ENCODE measurements around the gene GOLPH3. TPM values are rescaled to one million over a fixed set of nuclear protein-coding genes. Genes with fewer than 3 reads are reported as not detected.
A peak's percentile ranks its signal among the peaks of the same experiment; 100 is the strongest.

GOLPH3 gene
- total RNA-seq (2021; fragmentation: NEBNext Ultra II Directional; extraction: Animal tissue kit (Norgen Biotek cat#: 25700)) (86.1 and 93.6 TPM in 2 replicates), polyA plus RNA-seq (2011; rRNA removed) (36.6 and 53.7 TPM in 2 replicates), polyA minus RNA-seq (2011; rRNA and poly(A)+ RNA removed) (62.0 and 65.6 TPM in 2 replicates)
- polyA plus RNA-seq (2011; cell fraction: cytosol; rRNA removed): 50.1 TPM
- 21.6 TPM for polyA plus RNA-seq (2011; cell fraction: nucleus; rRNA removed)
- 42.0 to 69.0 TPM (median 48.7 TPM) in 4 replicates for polyA plus RNA-seq (2012, experiment 1 of 2)
- 28.1 TPM for polyA plus RNA-seq (2012, experiment 2 of 2)
- 54.9 TPM for polyA plus RNA-seq (2013, experiment 1 of 2)
- 55.5 TPM for polyA plus RNA-seq (2013, experiment 2 of 2)
- 46.9 TPM for polyA minus RNA-seq (2011; cell fraction: cytosol; rRNA and poly(A)+ RNA removed)
- 46.1 TPM for polyA minus RNA-seq (2011; cell fraction: nucleus; rRNA and poly(A)+ RNA removed)
- long read RNA-seq, experiment 1, transcript GOLPH3-201 (4 exons, 2,721 nt): major isoform, 60 of 119 reads
- long read RNA-seq, experiment 1, partial matches to known transcripts: 17 of 119 reads
- long read RNA-seq, experiment 1, other reads (novel, unspliced or antisense): 41 of 119 reads
- long read RNA-seq, experiment 2, partial matches to known transcripts: 1 of 61 reads
- long read RNA-seq, experiment 2, other reads (novel, unspliced or antisense): 56 of 61 reads

DNA sequence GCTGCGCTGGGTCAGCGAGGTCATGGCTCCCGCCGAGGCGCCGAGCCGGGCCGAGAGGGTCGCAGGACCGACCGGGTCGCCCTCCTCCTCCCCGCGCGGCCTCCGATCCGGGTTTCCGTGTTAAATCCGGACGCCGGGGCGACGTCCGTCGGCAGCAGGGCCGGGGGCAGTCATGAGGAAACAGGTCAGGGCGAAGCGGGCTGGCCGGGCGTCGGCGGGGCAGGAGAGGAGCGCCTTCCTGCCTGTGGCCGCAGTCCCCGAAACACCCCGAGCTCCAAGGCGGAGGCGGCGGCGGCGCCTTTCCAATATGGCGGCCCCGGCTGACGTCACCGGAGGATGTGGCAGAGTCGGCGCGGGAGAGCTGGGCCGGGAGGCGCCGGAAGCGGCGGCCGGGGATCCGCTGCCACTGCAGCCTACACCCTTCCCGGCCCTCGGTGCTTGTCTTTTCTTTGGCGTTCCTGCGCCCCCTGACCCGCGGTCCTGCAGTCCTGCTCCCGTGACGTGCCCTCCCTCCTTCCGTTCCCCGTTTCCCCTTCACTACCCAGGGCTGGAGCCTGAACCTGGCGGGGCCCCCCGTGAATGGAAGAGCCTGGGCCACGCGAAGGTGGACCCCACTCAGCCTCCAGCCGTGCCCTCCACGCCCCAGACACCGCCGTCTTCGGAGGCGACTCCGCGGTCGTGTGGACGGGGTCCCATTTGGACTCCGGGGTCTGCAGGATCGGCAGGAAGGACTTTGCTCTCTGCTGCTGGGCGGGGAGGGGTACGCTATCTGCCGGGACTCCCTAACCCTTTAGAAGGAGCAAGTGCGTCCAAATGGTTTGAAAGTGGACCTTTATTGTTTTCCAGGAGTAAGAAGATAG lies at the start of gene GOLPH3:
Gene GOLPH3 (minus strand): TSS at position 309 of the 860 bp plus-strand sequence. CDS start 285 bp downstream, at position 24.
- Histone ChIP-seq H3K14ac (ENCODE audit: insufficient read length) (no peak within 1 kb of the TSS), H3K23ac (ENCODE audit: insufficient read length) (no peak within 1 kb of the TSS), H2AK5ac (ENCODE audit: low read depth, low read length) (no peak within 1 kb of the TSS), H2BK15ac (ENCODE audit: low read length) (peak within 1 kb of the TSS; percentile 21; the same call in 1 of the 2 replicates), H3K27ac (ENCODE audit: low read depth, low read length) (peak within 1 kb of the TSS; percentile 99), H3K79me2 (ENCODE audit: control insufficient read depth in 1 of 2, insufficient read depth in 2 of 2, low read length in 2 of 2) (peaks cover 11 to 42% of the 10 kb centered on the region in 2 experiments), H3K56ac (replicated peaks; ENCODE audit: insufficient read length, low read depth, low read length) (peak within 1 kb of the TSS; percentile 97), H2BK12ac (ENCODE audit: low read depth, low read length) (0 out of 2 replicates have a peak within 1 kb of the TSS, but pooled peaks have one; percentile 60), H3K36me3 (ENCODE audit: control insufficient read depth in 2 of 4, insufficient read depth in 4 of 4, low read length in 3 of 4) (peaks cover 2 to 24% (median 6%) of the 10 kb centered on the region in 4 experiments; a peak in 4 of 8 replicates), H3K4ac (replicated peaks; ENCODE audit: insufficient read length, low read depth, low read length) (peak within 1 kb of the TSS; percentile 98), H4K91ac (replicated peaks; ENCODE audit: insufficient read length, low read length) (peak within 1 kb of the TSS; percentile 100), H3K9me3 (ENCODE audit: insufficient read depth in 2 of 2, low read depth in 1 of 2, low read length in 1 of 2) (no peaks in the 10 kb centered on the region), H4K20me1 (replicated peaks in 1 of 2; ENCODE audit: control insufficient read depth in 1 of 2, insufficient read depth in 2 of 2, low read length in 2 of 2) (no peaks in the 10 kb centered on the region), H2AFZ (ENCODE audit: low read length) (peak within 1 kb of the TSS; percentile 24; the same call in 1 of the 2 replicates), H4K5ac (ENCODE audit: insufficient read length, low read depth, low read length) (peak within 1 kb of the TSS; percentile 99), H4K8ac (ENCODE audit: extremely low read depth, insufficient read depth, low read length) (peak within 1 kb of the TSS; percentile 99), H3K79me1 (ENCODE audit: low read depth, low read length) (no peaks in the 10 kb centered on the region; the same call in 1 of the 2 replicates), H2BK120ac (replicated peaks; ENCODE audit: low read depth, low read length) (peak within 1 kb of the TSS; percentile 43), H3K4me2 (ENCODE audit: insufficient read depth in 1 of 2, low read depth in 2 of 2, low read length in 2 of 2) (peak within 1 kb of the TSS; percentile 70 to 89), H3K27me3 (replicated peaks in 1 of 4; ENCODE audit: control insufficient read depth in 3 of 4, extremely low read depth in 1 of 4, insufficient read depth in 3 of 4, low read length in 3 of 4) (no peaks in the 10 kb centered on the region), H3K23me2 (ENCODE audit: low read depth, low read length) (peaks cover 5% of the 10 kb centered on the region; the same call in 1 of the 2 replicates), H3K18ac (ENCODE audit: extremely low read depth, low read length) (peak within 1 kb of the TSS; percentile 99), H2BK20ac (ENCODE audit: low read length) (no peak within 1 kb of the TSS), H3K4me3 (ENCODE audit: extremely low read depth in 1 of 4, insufficient read depth in 2 of 4, low read depth in 3 of 4, low read length in 4 of 4) (peak within 1 kb of the TSS; percentile 83 to 88 (median 84)), H3K4me1 (replicated peaks in 1 of 4; ENCODE audit: control insufficient read depth in 3 of 4, insufficient read depth in 4 of 4, low read length in 3 of 4) (no peaks in the 10 kb centered on the region), H3K9ac (replicated peaks in 1 of 4; ENCODE audit: extremely low read depth in 1 of 4, low read depth in 3 of 4, low read length in 3 of 4) (peak within 1 kb of the TSS; percentile 92 to 100 (median 98)), H2BK5ac (ENCODE audit: low read depth, low read length) (peak within 1 kb of the TSS; percentile 98)
- FAIRE-seq: no peak
- POLR2A ChIA-PET (ENCODE audit: partially characterized antibody): interaction anchor here (0.5 to 2.7 kb wide), 15 partner anchors 9 to 262 kb away, joined by 3 to 15 read pairs (median 3); no protein-coding TSS in a partner anchor
- CTCF ChIA-PET (ENCODE audit: partially characterized antibody): interaction anchor here (1.5 kb wide), 1 partner anchor 9 kb away, joined by 3 read pairs; no protein-coding TSS in a partner anchor
- 2% methylated on average over 54 of the region's 85 CpGs; no CpG with 5 or more reads in 1 of the 2 experiments for WGBS, 2 experiments (ENCODE audit: extremely low coverage in 1 of 2, insufficient coverage in 1 of 2, insufficient read length in 1 of 2, insufficient replicate concordance in 2 of 2, low coverage in 1 of 2, low lambda C conversion rate in 2 of 2, missing lambda C conversion rate in 1 of 2)
- DNase-seq (ENCODE audit: low read depth in 1 of 2, low spot score in 2 of 2): peak; percentile 62 to 97
- TF ChIP-seq JUN (IDR thresholded peaks at IDR 0.05; ENCODE audit: low read depth, low read length) (no peak), YY1 (IDR thresholded peaks at IDR 0.05; ENCODE audit: low read depth, low read length) (peak; percentile 98), SP2 (IDR thresholded peaks at IDR 0.05; ENCODE audit: low read length) (no peak), ZNF274 (IDR thresholded peaks at IDR 0.05; ENCODE audit: borderline replicate concordance, extremely low read depth, low read length) (no peak), JUND (IDR thresholded peaks at IDR 0.05; ENCODE audit: low read length) (peak; percentile 83), RXRA (IDR thresholded peaks at IDR 0.05; ENCODE audit: insufficient read depth, low read depth, low read length) (no peak), TBP (IDR thresholded peaks at IDR 0.05; ENCODE audit: low read depth, low read length) (peak; percentile 84), KDM1A (IDR thresholded peaks at IDR 0.05; ENCODE audit: borderline replicate concordance, low read length) (no peak)

Measured in H1 (cell line).